GM12873 (cell line): ENCODE measurements around the gene FNDC5.

Experiments used
- CTCF ChIP-seq: IDR thresholded peaks from 2 replicates; pipeline ENCODE4 v1.5.1; 2012; ENCODE audit warnings: low read depth, mild to moderate bottlenecking, moderate library complexity, low read length, control low read depth; ENCODE audit not compliant: insufficient read depth; ENCODE audit errors: missing control alignments

FNDC5 gene

GRCh38 chr1:32900371-32900955, 29.8 kb upstream of the FNDC5 start:
- TF ChIP-seq CTCF = no peak

DNA sequence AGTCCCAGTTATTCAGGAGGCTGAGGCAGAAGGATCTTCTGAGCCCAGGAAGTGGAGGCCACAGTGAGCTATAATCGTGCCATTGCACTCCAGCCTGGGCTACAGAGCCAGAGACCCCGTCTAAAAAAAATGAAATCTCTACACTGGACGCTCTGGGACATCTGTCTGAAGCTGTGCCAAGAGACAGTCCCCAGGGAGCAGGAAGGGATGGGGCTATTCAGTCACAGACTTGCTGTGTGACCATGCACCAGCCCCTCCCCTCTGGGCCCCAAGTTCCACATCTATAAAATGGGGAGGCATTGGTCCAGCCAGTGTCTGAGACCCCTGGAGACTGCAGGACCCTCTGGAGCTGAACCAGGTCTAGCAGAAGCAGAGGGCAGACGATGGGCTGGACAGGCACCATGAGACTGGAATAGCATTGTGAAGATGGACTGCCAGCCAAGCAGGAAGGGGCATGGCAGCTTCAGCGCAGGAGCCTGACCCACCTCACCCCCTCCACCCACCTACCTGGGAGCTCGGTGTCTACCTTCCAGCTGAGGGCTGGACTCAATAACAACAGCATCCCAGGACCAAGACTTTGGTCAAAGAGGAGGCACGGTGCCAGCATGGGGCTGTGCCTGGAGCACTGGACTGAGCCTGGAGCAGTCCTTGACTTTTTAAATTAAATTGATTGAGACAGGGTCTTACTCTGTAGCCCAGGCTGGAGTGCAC, 29.0 kb upstream of the FNDC5 start:
- TF ChIP-seq CTCF = no peak

- TF ChIP-seq CTCF = no peak
Observed at GRCh38 chr1:32898958-32899357, 28.2 kb upstream of the FNDC5 start.

DNA sequence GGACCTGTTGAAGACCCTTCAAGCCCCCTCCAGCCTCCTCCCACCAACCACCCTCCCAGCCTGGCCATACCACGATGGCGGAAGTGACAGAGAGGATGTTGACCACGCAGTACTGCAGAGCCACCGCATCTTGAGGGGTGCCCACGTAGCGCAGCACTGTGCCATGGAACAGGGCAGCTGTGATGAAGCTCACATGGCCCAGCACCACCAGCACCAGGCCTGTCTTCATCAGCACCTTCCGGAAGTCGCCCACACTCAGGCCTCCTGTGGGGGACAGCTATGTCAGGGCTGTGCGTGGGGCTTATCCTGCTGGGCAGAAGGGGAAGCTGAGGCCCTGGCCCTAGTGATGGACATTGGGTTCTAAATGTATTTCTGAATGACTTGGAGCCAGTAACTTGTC, 27.3 kb upstream of the FNDC5 start:
- no peak for TF ChIP-seq CTCF

GRCh38 chr1:32897082-32898049, 26.7 kb upstream of the FNDC5 start:
- no peak for TF ChIP-seq CTCF

GRCh38 chr1:32896451-32896850, 25.7 kb upstream of the FNDC5 start:
- no peak for TF ChIP-seq CTCF
